GM12878 (cell line): ENCODE results near the gene PPFIA4.

ENCODE experiments used
- BCL11A ChIP-seq: IDR thresholded peaks from 2 replicates; pipeline ENCODE4 v1.6.1; 2011; ENCODE audit warnings: low read depth, low read length
- CHD1 ChIP-seq: IDR thresholded peaks from 2 replicates; pipeline ENCODE4 v1.6.1; 2012; ENCODE audit warnings: low read depth, low read length, improper control_type of control experiment
- CTCF ChIP-seq, 3 experiments: IDR thresholded peaks in 2 of 3; conservative IDR thresholded peaks in 1 of 3; 2 replicates each; pipeline ENCODE4 v1.5.1; 2011; ENCODE audit warnings: low read depth in 3 of 3, low read length in 3 of 3, mild to moderate bottlenecking in 3 of 3, control low read depth in 2 of 3, moderate library complexity in 2 of 3, inconsistent platforms in 1 of 3, mixed read lengths in 1 of 3; ENCODE audit not compliant: control insufficient read depth in 2 of 3, insufficient read depth in 1 of 3; ENCODE audit errors: extremely low read depth in 1 of 3
- ESRRA ChIP-seq: IDR thresholded peaks from 2 replicates; pipeline ENCODE4 v1.6.1; 2012; ENCODE audit warnings: mild to moderate bottlenecking, low read length, improper control_type of control experiment
- HDAC6 ChIP-seq: fragments of 200-600 bp; sonication (generic); IDR thresholded peaks from one replicate; pipeline ENCODE4 v1.8.0; 2017; ENCODE audit warnings: antibody characterized with exemption; ENCODE audit not compliant: unreplicated experiment
- JUNB ChIP-seq: IDR thresholded peaks from 2 replicates; pipeline ENCODE4 v1.6.1; 2016; ENCODE audit warnings: antibody characterized with exemption, mild to moderate bottlenecking
- MYC ChIP-seq: IDR thresholded peaks from 2 replicates; pipeline ENCODE4 v1.6.1; 2011; ENCODE audit warnings: mild to moderate bottlenecking, low read length, moderate library complexity, inconsistent platforms; ENCODE audit not compliant: insufficient read depth, insufficient replicate concordance, insufficient read length, severe bottlenecking
- NFIC ChIP-seq: IDR thresholded peaks from 2 replicates; pipeline ENCODE4 v1.6.1; 2012; ENCODE audit warnings: low read depth, mild to moderate bottlenecking, inconsistent platforms, low read length, moderate library complexity
- USF1 ChIP-seq: IDR thresholded peaks from 2 replicates; pipeline ENCODE4 v1.6.1; 2011; ENCODE audit warnings: borderline replicate concordance, low read depth, mild to moderate bottlenecking, moderate library complexity, mixed read lengths, low read length; ENCODE audit not compliant: insufficient read depth; ENCODE audit errors: extremely low read length
- USF2 ChIP-seq: IDR thresholded peaks from 2 replicates; pipeline ENCODE4 v1.6.1; 2011; ENCODE audit warnings: low read depth, low read length, improper control_type of control experiment, borderline replicate concordance

- no peak for TF ChIP-seq CHD1
- no peak for TF ChIP-seq USF2
- no peak for TF ChIP-seq NFIC
- TF ChIP-seq USF1, result no peak
- no peak for TF ChIP-seq MYC
- TF ChIP-seq BCL11A, result no peak
- TF ChIP-seq ESRRA, result no peak
- no peak for TF ChIP-seq CTCF (IDR thresholded peaks at IDR 0.05 in 2 of 3, conservative IDR thresholded peaks at IDR 0.05 in 1 of 3; ENCODE audit: control insufficient read depth in 2 of 3, extremely low read depth in 1 of 3, insufficient read depth in 1 of 3, low read depth in 3 of 3, low read length in 3 of 3)
- TF ChIP-seq JUNB, result no peak
- no peak for TF ChIP-seq HDAC6
Measured at GRCh38 chr1:203098445-203098844, 72.2 kb downstream of the PPFIA4 start.
